Mesothelial cell of epicardium (in vitro differentiated cells): ENCODE results near the gene ZSCAN10. TPM values are rescaled to one million over a fixed set of nuclear protein-coding genes. Genes with fewer than 3 reads are reported as not detected.
"Not testable (repeated sequence)": the region's sequence is repeated elsewhere in the genome, so short reads cannot be mapped to it uniquely, and the experiment has no call there.

ENCODE experiments used
- DNase-seq, 2 experiments: peaks; one replicate each; pipeline ENCODE4 v3.0.0; 2021; ENCODE audit warnings: low spot score in 2 of 2; ENCODE audit not compliant: unreplicated experiment in 2 of 2
- H3K27ac Mint-ChIP-seq: 2 replicates; pipeline ENCODE4 v1.8.0; 2021; ENCODE audit warnings: mixed read lengths
- H3K27me3 Mint-ChIP-seq: 2 replicates; pipeline ENCODE4 v1.8.0; 2021; ENCODE audit warnings: low read depth, mixed read lengths
- H3K36me3 Mint-ChIP-seq: 2 replicates; pipeline ENCODE4 v1.8.0; 2021; ENCODE audit warnings: mixed read lengths
- H3K4me1 Mint-ChIP-seq: 2 replicates; pipeline ENCODE4 v1.8.0; 2021; ENCODE audit warnings: mixed read lengths
- H3K4me3 Mint-ChIP-seq: 2 replicates; pipeline ENCODE4 v1.8.0; 2021; ENCODE audit warnings: mild to moderate bottlenecking, moderate library complexity, mixed read lengths
- H3K9me3 Mint-ChIP-seq: 2 replicates; pipeline ENCODE4 v1.8.0; 2021; ENCODE audit warnings: mixed read lengths
- CTCF ChIP-seq: fragments of 200-600 bp; sonication (generic); IDR thresholded peaks from one replicate; pipeline ENCODE4 v1.5.0; 2021; ENCODE audit warnings: antibody characterized with exemption; ENCODE audit not compliant: unreplicated experiment
- total RNA-seq: library from RNA; stranded (reverse); gene quantifications from 3 replicates; pipeline ENCODE4 v1.2.1, GENCODE V29; 2021

The ZSCAN10 gene
- total RNA-seq, 1 donor from 2014 or later: 0.42 TPM

GRCh38 chr16:3071655-3072054 lies 27.4 kb downstream of the ZSCAN10 start:
- no peaks in the 10 kb centered on the region for H3K9me3 Mint-ChIP-seq
- peaks cover 19% of the 10 kb centered on the region for H3K27me3 Mint-ChIP-seq
- H3K4me1 Mint-ChIP-seq: no peaks in the 10 kb centered on the region
- no peak overlapping the region for H3K4me3 Mint-ChIP-seq
- no peak overlapping the region for H3K27ac Mint-ChIP-seq
- H3K36me3 Mint-ChIP-seq: no peaks in the 10 kb centered on the region
- no peak for TF ChIP-seq CTCF
- DNase-seq: no peak

- H3K27me3 Mint-ChIP-seq: peaks cover 19% of the 10 kb centered on the region
- H3K27ac Mint-ChIP-seq: no peak overlapping the region
- TF ChIP-seq CTCF: no peak
- no peaks in the 10 kb centered on the region for H3K9me3 Mint-ChIP-seq
- H3K4me3 Mint-ChIP-seq: no peak overlapping the region
- DNase-seq: no peak
- H3K4me1 Mint-ChIP-seq: peaks cover under 1% of the 10 kb centered on the region
- no peaks in the 10 kb centered on the region for H3K36me3 Mint-ChIP-seq
These were observed 28.4 kb downstream of the ZSCAN10 start for GRCh38 chr16:3070608-3071111.

GRCh38 chr16:3069146-3069545 lies 29.9 kb downstream of the ZSCAN10 start:
- not testable (repeated sequence) for DNase-seq, H3K9me3 Mint-ChIP-seq, H3K27ac Mint-ChIP-seq, H3K4me1 Mint-ChIP-seq, H3K36me3 Mint-ChIP-seq, H3K4me3 Mint-ChIP-seq
- H3K27me3 Mint-ChIP-seq: peaks cover 12% of the 10 kb centered on the region

- DNase-seq: no peak
These were observed 30.6 kb downstream of the ZSCAN10 start for GRCh38 chr16:3068487-3068886.

GRCh38 chr16:3066440-3066748 lies 32.7 kb downstream of the ZSCAN10 start:
- Mint-ChIP-seq H3K9me3 (no peaks in the 10 kb centered on the region), H3K4me1 (peaks cover 4% of the 10 kb centered on the region), H3K36me3 (no peaks in the 10 kb centered on the region), H3K27me3 (no peaks in the 10 kb centered on the region), H3K27ac (no peak overlapping the region), H3K4me3 (no peak overlapping the region)
- DNase-seq: no peak
- no peak for TF ChIP-seq CTCF

More at GRCh38 chr16:3068487-3068886, 30.6 kb downstream of the ZSCAN10 start:
- no peak overlapping the region for H3K4me3 Mint-ChIP-seq
- H3K4me1 Mint-ChIP-seq: peaks cover 4% of the 10 kb centered on the region
- no peaks in the 10 kb centered on the region for H3K9me3 Mint-ChIP-seq
- H3K27me3 Mint-ChIP-seq: peaks cover 5% of the 10 kb centered on the region
- H3K27ac Mint-ChIP-seq: no peak overlapping the region
- H3K36me3 Mint-ChIP-seq: no peaks in the 10 kb centered on the region
- TF ChIP-seq CTCF: no peak

GRCh38 chr16:3065742-3066439 lies 33.2 kb downstream of the ZSCAN10 start:
- no peaks in the 10 kb centered on the region for H3K9me3 Mint-ChIP-seq
- no peak overlapping the region for H3K4me3 Mint-ChIP-seq
- H3K4me1 Mint-ChIP-seq: peaks cover 4% of the 10 kb centered on the region
- no peaks in the 10 kb centered on the region for H3K27me3 Mint-ChIP-seq
- DNase-seq: no peak
- no peak for TF ChIP-seq CTCF
- no peaks in the 10 kb centered on the region for H3K36me3 Mint-ChIP-seq
- no peak overlapping the region for H3K27ac Mint-ChIP-seq
